GM12891 (cell line): Measurements from ENCODE around the gene TRPV5.

Experiments used
- POLR2AphosphoS5 ChIP-seq: IDR thresholded peaks from 2 replicates; pipeline ENCODE4 v1.6.1; 2011; ENCODE audit warnings: low read depth, low read length, control low read depth
- SPI1 ChIP-seq: IDR thresholded peaks from 2 replicates; pipeline ENCODE4 v1.6.1; 2011; ENCODE audit warnings: low read depth, low read length, control low read depth

GRCh38 chr7:142865766-142866165, 67.8 kb downstream of the TRPV5 start:
- TF ChIP-seq SPI1 (no peak), POLR2AphosphoS5 (no peak)
